H1 (cell line): ENCODE results near the gene GPBP1. TPM values are rescaled to one million over a fixed set of nuclear protein-coding genes. Genes with fewer than 3 reads are reported as not detected.

Source experiments
- CTCF ChIA-PET: fragments of 300-600 bp; sonication (Branson Sonifier 250); formaldehyde crosslinking; loops from one replicate; lab custom pipeline; 2021; ENCODE audit not compliant: partially characterized antibody; lab: Charles Lee
- POLR2A ChIA-PET: fragments of 300-600 bp; sonication (Branson Sonifier 250); formaldehyde crosslinking; loops from one replicate; lab custom pipeline; 2021; ENCODE audit warnings: inconsistent platforms; ENCODE audit not compliant: partially characterized antibody; lab: Charles Lee
- DNase-seq, 2 experiments: peaks; one replicate each; pipeline versions ENCODE4 v3.0.0 to v3.0.0-alpha.2; 2010 to 2022; ENCODE audit warnings: low spot score in 2 of 2, low read depth in 1 of 2, mixed read lengths in 1 of 2
- FAIRE-seq: peaks from 2 replicates; lab custom pipeline; 2011; peaks lifted over from hg19 to GRCh38; lab: Jason Lieb, UNC
- H2AFZ ChIP-seq: 2 replicates; pipeline ENCODE4 v1.8.1; 2012; ENCODE audit warnings: low read length, inconsistent platforms
- H2AK5ac ChIP-seq: 2 replicates; pipeline ENCODE4 v1.6.1; 2013; ENCODE audit warnings: low read depth, low read length
- H2BK120ac ChIP-seq: replicated peaks from 2 replicates; pipeline ENCODE3; 2013; ENCODE audit warnings: low read depth, low read length, inconsistent platforms
- H2BK12ac ChIP-seq: 2 replicates; pipeline ENCODE4 v1.6.1; 2013; ENCODE audit warnings: low read depth, low read length
- H2BK15ac ChIP-seq: 2 replicates; pipeline ENCODE4 v1.6.1; 2013; ENCODE audit warnings: low read length
- H2BK20ac ChIP-seq: 2 replicates; pipeline ENCODE4 v1.6.1; 2013; ENCODE audit warnings: low read length
- H2BK5ac ChIP-seq: 2 replicates; pipeline ENCODE4 v1.6.1; 2013; ENCODE audit warnings: low read depth, low read length
- H3K14ac ChIP-seq: 2 replicates; pipeline ENCODE4 v1.6.1; 2013; ENCODE audit warnings: inconsistent platforms; ENCODE audit not compliant: insufficient read length
- H3K18ac ChIP-seq: 2 replicates; pipeline ENCODE4 v1.6.1; 2013; ENCODE audit warnings: low read length; ENCODE audit errors: extremely low read depth
- H3K23ac ChIP-seq: 2 replicates; pipeline ENCODE4 v1.6.1; 2013; ENCODE audit warnings: inconsistent platforms; ENCODE audit not compliant: insufficient read length
- H3K23me2 ChIP-seq: 2 replicates; pipeline ENCODE4 v1.6.1; 2013; ENCODE audit warnings: low read depth, low read length
- H3K27ac ChIP-seq: 2 replicates; pipeline ENCODE4 v1.6.1; 2011; ENCODE audit warnings: low read depth, low read length, inconsistent platforms
- H3K27me3 ChIP-seq, 4 experiments: replicated peaks in 1 of 4; 1 replicate in 1 of 4; 2 replicates in 3 of 4; pipeline versions ENCODE4 v1.6.1 to v1.8.1; 2011 to 2013; ENCODE audit warnings: low read length in 3 of 4, mild to moderate bottlenecking in 3 of 4, inconsistent platforms in 2 of 4, mixed read lengths in 2 of 4, moderate library complexity in 1 of 4; ENCODE audit not compliant: control insufficient read depth in 3 of 4, insufficient read depth in 3 of 4; ENCODE audit errors: extremely low read depth in 1 of 4
- H3K36me3 ChIP-seq, 4 experiments: 2 replicates each; pipeline versions ENCODE4 v1.6.1 to v1.8.1; 2011 to 2013; ENCODE audit warnings: mild to moderate bottlenecking in 4 of 4, low read length in 3 of 4, moderate library complexity in 2 of 4, control low read depth in 1 of 4, inconsistent platforms in 1 of 4; ENCODE audit not compliant: insufficient read depth in 4 of 4, control insufficient read depth in 2 of 4
- H3K4ac ChIP-seq: replicated peaks from 2 replicates; pipeline ENCODE3; 2013; ENCODE audit warnings: low read length, low read depth, mixed read lengths, inconsistent platforms; ENCODE audit not compliant: insufficient read length
- H3K4me1 ChIP-seq, 4 experiments: replicated peaks in 1 of 4; 1 replicate in 1 of 4; 2 replicates in 3 of 4; pipeline versions ENCODE4 v1.6.1 to v1.8.1; 2011 to 2013; ENCODE audit warnings: low read length in 3 of 4, inconsistent platforms in 2 of 4, mixed read lengths in 1 of 4; ENCODE audit not compliant: insufficient read depth in 4 of 4, control insufficient read depth in 3 of 4
- H3K4me2 ChIP-seq, 2 experiments: 2 replicates each; pipeline versions ENCODE4 v1.6.1 to v1.8.1; 2011 to 2013; ENCODE audit warnings: low read depth in 2 of 2, low read length in 2 of 2, control low read depth in 1 of 2, inconsistent platforms in 1 of 2, mild to moderate bottlenecking in 1 of 2; ENCODE audit not compliant: insufficient read depth in 1 of 2
- H3K4me3 ChIP-seq, 4 experiments: fragments of 200-600, 300-600 bp in 1 of 4; sonication (generic), shearing (Covaris generic), sonication (Bioruptor Twin) in 1 of 4; 2 replicates each; pipeline versions ENCODE4 v1.5.1 to v1.8.1; 2011 to 2016; ENCODE audit warnings: low read length in 4 of 4, low read depth in 3 of 4, control low read depth in 2 of 4, inconsistent platforms in 2 of 4, mild to moderate bottlenecking in 2 of 4, mixed read lengths in 1 of 4, moderate library complexity in 1 of 4; ENCODE audit not compliant: insufficient read depth in 2 of 4; ENCODE audit errors: extremely low read depth in 1 of 4
- H3K56ac ChIP-seq: replicated peaks from 2 replicates; pipeline ENCODE3; 2013; ENCODE audit warnings: low read depth, mild to moderate bottlenecking, mixed read lengths, low read length, inconsistent platforms; ENCODE audit not compliant: insufficient read length
- H3K79me1 ChIP-seq: 2 replicates; pipeline ENCODE4 v1.6.1; 2013; ENCODE audit warnings: low read depth, low read length, control low read depth
- H3K79me2 ChIP-seq, 2 experiments: 2 replicates each; pipeline versions ENCODE4 v1.6.1 to v1.8.1; 2012 to 2013; ENCODE audit warnings: low read length in 2 of 2, mild to moderate bottlenecking in 2 of 2, inconsistent platforms in 1 of 2; ENCODE audit not compliant: insufficient read depth in 2 of 2, control insufficient read depth in 1 of 2
- H3K9ac ChIP-seq, 4 experiments: replicated peaks in 1 of 4; 1 replicate in 1 of 4; 2 replicates in 3 of 4; pipeline versions ENCODE4 v1.6.1 to v1.8.1; 2011 to 2013; ENCODE audit warnings: low read depth in 3 of 4, low read length in 3 of 4, control low read depth in 2 of 4, mild to moderate bottlenecking in 2 of 4, moderate library complexity in 2 of 4, inconsistent platforms in 1 of 4; ENCODE audit errors: extremely low read depth in 1 of 4
- H3K9me3 ChIP-seq, 2 experiments: 2 replicates each; pipeline versions ENCODE4 v1.6.1 to v1.8.1; 2012 to 2013; ENCODE audit warnings: mild to moderate bottlenecking in 2 of 2, moderate library complexity in 2 of 2, control low read depth in 1 of 2, inconsistent platforms in 1 of 2, low read depth in 1 of 2, low read length in 1 of 2, mixed read lengths in 1 of 2; ENCODE audit not compliant: insufficient read depth in 2 of 2
- H4K20me1 ChIP-seq, 2 experiments: replicated peaks in 1 of 2; 2 replicates each; pipeline versions ENCODE3 to v1.8.1; 2011 to 2013; ENCODE audit warnings: inconsistent platforms in 2 of 2, low read length in 2 of 2, mild to moderate bottlenecking in 1 of 2; ENCODE audit not compliant: insufficient read depth in 2 of 2, control insufficient read depth in 1 of 2
- H4K5ac ChIP-seq: 2 replicates; pipeline ENCODE4 v1.6.1; 2013; ENCODE audit warnings: low read length, low read depth, mixed read lengths, inconsistent platforms; ENCODE audit not compliant: insufficient read length
- H4K8ac ChIP-seq: 2 replicates; pipeline ENCODE4 v1.8.0; 2013; ENCODE audit warnings: mild to moderate bottlenecking, moderate library complexity, low read length, inconsistent platforms; ENCODE audit not compliant: insufficient read depth; ENCODE audit errors: extremely low read depth
- H4K91ac ChIP-seq: replicated peaks from 2 replicates; pipeline ENCODE3; 2013; ENCODE audit warnings: low read length, mixed read lengths, inconsistent platforms; ENCODE audit not compliant: insufficient read length
- BRCA1 ChIP-seq: IDR thresholded peaks from 2 replicates; pipeline ENCODE4 v1.6.1; 2012; ENCODE audit warnings: low read depth, low read length, improper control_type of control experiment
- CREB1 ChIP-seq: IDR thresholded peaks from 2 replicates; pipeline ENCODE4 v1.6.1; 2012; ENCODE audit warnings: inconsistent platforms
- EP300 ChIP-seq, 2 experiments: IDR thresholded peaks; 1 replicate in 1 of 2; 2 replicates in 1 of 2; pipeline ENCODE4 v1.6.1; 2011 to 2012; ENCODE audit warnings: low read depth in 2 of 2, low read length in 2 of 2, mild to moderate bottlenecking in 2 of 2, borderline replicate concordance in 1 of 2, inconsistent platforms in 1 of 2, moderate library complexity in 1 of 2
- GTF2F1 ChIP-seq: IDR thresholded peaks from 2 replicates; pipeline ENCODE4 v1.6.1; 2012; ENCODE audit warnings: low read depth, low read length, improper control_type of control experiment, borderline replicate concordance
- NANOG ChIP-seq: IDR thresholded peaks from 2 replicates; pipeline ENCODE4 v1.6.1; 2011; ENCODE audit warnings: low read length, low read depth, mild to moderate bottlenecking, inconsistent platforms; ENCODE audit not compliant: insufficient read depth, poor library complexity, severe bottlenecking
- POU5F1 ChIP-seq: IDR thresholded peaks from 2 replicates; pipeline ENCODE4 v1.6.1; 2011; ENCODE audit warnings: low read depth, mild to moderate bottlenecking, low read length, moderate library complexity
- RFX5 ChIP-seq: IDR thresholded peaks from 2 replicates; pipeline ENCODE4 v1.6.1; 2011; ENCODE audit warnings: low read depth, low read length, improper control_type of control experiment, borderline replicate concordance
- TEAD4 ChIP-seq: IDR thresholded peaks from 2 replicates; pipeline ENCODE4 v1.6.1; 2012; ENCODE audit warnings: low read depth, low read length, inconsistent platforms, mixed read lengths
- WGBS, 2 experiments: shearing (Covaris generic) in 1 of 2; methylation state at CpG; one replicate each; pipeline versions ENCODE4 v1.1.6 to v1.1.7; 2013 to 2015; ENCODE audit warnings: low lambda C conversion rate in 2 of 2, mixed read lengths in 2 of 2, inconsistent platforms in 1 of 2, low coverage in 1 of 2, missing lambda C conversion rate in 1 of 2; ENCODE audit not compliant: insufficient replicate concordance in 2 of 2, insufficient coverage in 1 of 2, insufficient read length in 1 of 2; ENCODE audit errors: extremely low coverage in 1 of 2, missing lambda C conversion rate in 1 of 2; 5-methylcytosine and 5-hydroxymethylcytosine counted together
- polyA plus RNA-seq, 7 experiments: library from polyadenylated mRNA; depleted of rRNA in 3 of 7; stranded (reverse) in 5 of 7; unstranded in 2 of 7; fragments of >200 nt in 5 of 7; fragments of 200-250 nt in 2 of 7; gene quantifications; 1 replicate in 5 of 7; 2 replicates in 1 of 7; 4 replicates in 1 of 7; pipeline versions ENCODE4 v1.2.1 to v1.2.3, GENCODE V29; 2011 to 2013; ENCODE audit warnings: missing spikeins in 2 of 7, mixed read lengths in 2 of 7
- total RNA-seq: library from RNA; stranded (reverse); fragmentation: NEBNext Ultra II Directional; extraction: Animal tissue kit (Norgen Biotek cat#: 25700); gene quantifications from 2 replicates; pipeline ENCODE4 v1.2.1, GENCODE V29; 2021
- TF ChIP-seq, protein P1 (sequence below): IDR thresholded peaks from 2 replicates; pipeline ENCODE4 v1.6.1; 2011; ENCODE audit warnings: low read depth, mild to moderate bottlenecking, low read length; ENCODE audit not compliant: insufficient read depth

The GPBP1 gene
- total and polyA plus RNA-seq, 2 of the 8 experiments (the other 6 are each of a cell fraction or from before 2014, with no cell fraction given) = 29.2 to 108 TPM

- Histone ChIP-seq H3K4ac (no peak overlapping the region), H3K27me3 (no peaks in the 10 kb centered on the region), H3K9ac (no peak overlapping the region; a peak in 1 of 7 replicates), H3K4me1 (peaks cover 4 to 12% (median 5%) of the 10 kb centered on the region in 4 experiments; a peak in 6 of 7 replicates), H3K56ac (no peak overlapping the region), H2AK5ac (no peak overlapping the region), H4K20me1 (peaks cover 27 to 32% of the 10 kb centered on the region in 2 experiments), H3K79me2 (peaks cover 75 to 100% of the 10 kb centered on the region in 2 experiments), H2BK120ac (no peak overlapping the region), H3K23ac (no peak overlapping the region), H4K91ac (no peak overlapping the region), H3K9me3 (no peaks in the 10 kb centered on the region), H2AFZ (no peak overlapping the region), H3K14ac (no peak overlapping the region), H2BK5ac (no peak overlapping the region)
- 87% methylated on average over 7 of the region's 7 CpGs; no CpG with 5 or more reads in 1 of the 2 experiments for WGBS, 2 experiments
- peak in 1 of 2 experiments; percentile 41 for DNase-seq
- no peak for TF ChIP-seq CREB1
- no peak for TF ChIP-seq POU5F1
- no peak for TF ChIP-seq NANOG
- TF ChIP-seq, protein P1, sequence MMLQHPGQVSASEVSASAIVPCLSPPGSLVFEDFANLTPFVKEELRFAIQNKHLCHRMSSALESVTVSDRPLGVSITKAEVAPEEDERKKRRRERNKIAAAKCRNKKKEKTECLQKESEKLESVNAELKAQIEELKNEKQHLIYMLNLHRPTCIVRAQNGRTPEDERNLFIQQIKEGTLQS = no peak
- TF ChIP-seq RFX5 = no peak
- TF ChIP-seq TEAD4 = no peak
- no peak for TF ChIP-seq EP300 (IDR thresholded peaks at IDR 0.05; ENCODE audit: borderline replicate concordance in 1 of 2, low read depth in 2 of 2, low read length in 2 of 2)
- TF ChIP-seq BRCA1 = no peak
- no peak for TF ChIP-seq GTF2F1
- TF ChIP-seq, all 59 proteins: peak for 0
- H3K36me3 ChIP-seq = no peaks in the 10 kb centered on the region
- ChIA-PET CTCF (interaction anchor here (1.0 to 1.5 kb wide), 3 partner anchors 15 to 936 kb away, joined by 3 to 5 read pairs (median 3); no protein-coding TSS in a partner anchor), POLR2A (interaction anchor here (1.1 to 2.2 kb wide), 5 partner anchors 9 to 34 kb away, joined by 3 to 5 read pairs (median 4); partner anchors contain the start of gene GPBP1)
- H2BK20ac ChIP-seq = no peak overlapping the region
- H3K23me2 ChIP-seq = no peaks in the 10 kb centered on the region
- H3K27ac ChIP-seq = no peak overlapping the region
- H2BK15ac ChIP-seq = no peak overlapping the region
- peak overlapping the region in 1 of 2 experiments; percentile 24; a peak in 1 of 4 replicates for H3K4me2 ChIP-seq
- no peak overlapping the region for H4K5ac ChIP-seq
- no peak overlapping the region for H3K4me3 ChIP-seq
- H3K79me1 ChIP-seq = peaks cover 5% of the 10 kb centered on the region
- H3K18ac ChIP-seq = no peak overlapping the region
- FAIRE-seq = no peak
- H2BK12ac ChIP-seq = no peak overlapping the region
- H4K8ac ChIP-seq = no peak overlapping the region; the same call in 1 of the 2 replicates
These were observed 33.3 kb downstream of the GPBP1 start for GRCh38 chr5:57207007-57207653.
